Parietal lobe (tissue), 2 donors: ENCODE data around the gene DR1. TPM values are rescaled to one million over a fixed set of nuclear protein-coding genes. Genes with fewer than 3 reads are reported as not detected.

ENCODE experiments used
- small RNA-seq: library from RNA; depleted of rRNA; stranded (forward); fragments of <200 nt; gene quantifications from one replicate; pipeline ENCODE3, GENCODE V24; 2014; ENCODE audit warnings: low replicate concordance
- total RNA-seq: library from RNA; depleted of rRNA; stranded (reverse); fragments of >200 nt; gene quantifications from one replicate; pipeline ENCODE4 v1.2.3, GENCODE V29; 2014

DR1 gene
- total RNA-seq: 25.7 TPM

DNA sequence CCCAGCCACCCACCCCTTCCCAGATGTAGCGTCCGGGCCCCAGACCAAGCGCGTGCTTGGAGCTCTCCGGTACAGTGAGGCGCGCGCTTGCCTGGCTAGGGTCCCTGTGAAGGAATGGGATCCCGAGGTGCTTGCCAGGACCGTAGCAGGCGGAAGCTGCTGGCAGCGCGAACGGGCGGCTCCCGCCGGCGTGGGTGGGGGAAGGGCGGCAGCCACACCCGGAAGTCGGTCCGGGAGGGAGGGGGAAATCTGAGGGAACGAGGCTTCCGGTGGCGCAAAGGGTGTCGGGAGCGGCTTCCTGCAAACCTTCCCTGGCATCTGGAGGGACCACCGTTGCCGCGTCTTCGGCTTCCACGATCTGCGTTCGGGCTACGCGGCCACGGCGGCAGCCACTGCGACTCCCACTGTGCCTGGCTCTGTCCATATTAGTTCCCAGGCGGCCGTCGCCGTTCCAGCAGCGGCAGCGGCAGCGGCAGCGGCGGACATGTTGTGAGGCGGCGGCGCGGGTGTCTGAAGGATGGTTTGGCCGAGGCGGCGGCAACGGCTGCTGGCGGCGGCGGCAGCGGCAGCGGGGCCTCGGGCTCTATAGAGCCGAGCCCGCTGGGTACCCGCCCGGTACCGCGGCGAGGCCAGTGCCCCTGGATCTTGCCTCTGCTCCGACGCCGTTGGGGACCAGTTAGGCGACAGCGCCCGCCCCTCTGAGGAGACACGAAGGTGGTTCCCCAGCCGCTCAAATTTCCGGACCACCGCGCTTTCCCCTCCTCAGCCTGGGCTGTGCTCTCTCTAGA, at the start of gene DR1:
Gene DR1 (plus strand): TSS at position 275 of the 788 bp plus-strand sequence. CDS start 739 bp downstream, outside the sequence.

Small RNAs within 50 kb of the gene (small RNA-seq; reads per million reads assigned to genes)
- gene RF00019: not detected

Other genes with a start within 250 kb of the DR1 start
- gene TMED5, start 165.5 kb upstream of the DR1 start, total RNA-seq: 45.1 TPM
- 9.1 TPM for gene CCDC18, start 165.2 kb upstream of the DR1 start, total RNA-seq
- 381 TPM for gene FNBP1L, start 102.2 kb downstream of the DR1 start, total RNA-seq